SK-N-SH (cell line): ENCODE measurements around the gene PA2G4. TPM values are rescaled to one million over a fixed set of nuclear protein-coding genes. Genes with fewer than 3 reads are reported as not detected.

ENCODE experiments used
- CTCF ChIA-PET: fragments of 300-600, 350-600 bp; formaldehyde crosslinking; extraction: SDS; loops from one replicate; lab custom pipeline; 2021; lab: Yijun Ruan, JAX
- POLR2A ChIA-PET: fragments of 350-600 bp; sonication (Branson Sonifier 250); formaldehyde crosslinking; extraction: SDS; loops from one replicate; lab custom pipeline; 2020; ENCODE audit warnings: antibody characterized with exemption, inconsistent platforms; lab: Yijun Ruan, JAX
- DNase-seq: peaks from one replicate; pipeline ENCODE4 v3.0.0; 2012
- H2AFZ ChIP-seq: fragments of 200-600 bp; sonication (generic); 2 replicates; pipeline ENCODE4 v1.8.1; 2016; ENCODE audit warnings: antibody characterized with exemption, mild to moderate bottlenecking, low read depth
- H3F3A ChIP-seq: fragments of 200-600 bp; sonication (generic); replicated peaks from 2 replicates; pipeline ENCODE3; 2016; ENCODE audit warnings: antibody characterized with exemption, mild to moderate bottlenecking; ENCODE audit not compliant: insufficient read depth
- H3K27ac ChIP-seq, 2 experiments: fragments of 200-500 bp in 1 of 2; fragments of 200-600 bp in 1 of 2; sonication (Bioruptor generic) in 1 of 2; sonication (generic), shearing (Covaris generic) in 1 of 2; 2 replicates each; pipeline versions ENCODE4 v1.5.1 to v1.6.1; 2014 to 2016; ENCODE audit warnings: low read depth in 2 of 2, inconsistent platforms in 1 of 2, low read length in 1 of 2, mild to moderate bottlenecking in 1 of 2, mixed read lengths in 1 of 2
- H3K27me3 ChIP-seq: fragments of 200-600 bp; sonication (generic), shearing (Covaris generic); 2 replicates; pipeline ENCODE4 v1.6.1; 2016; ENCODE audit warnings: mixed run types; ENCODE audit not compliant: insufficient read depth
- H3K36me3 ChIP-seq, 2 experiments: fragments of 200-500 bp in 1 of 2; fragments of 200-600 bp in 1 of 2; sonication (Bioruptor generic) in 1 of 2; sonication (generic) in 1 of 2; replicated peaks in 1 of 2; 2 replicates each; pipeline versions ENCODE3 to v1.5.1; 2014 to 2016; ENCODE audit warnings: low read length in 1 of 2, mild to moderate bottlenecking in 1 of 2; ENCODE audit not compliant: insufficient read depth in 2 of 2, control insufficient read depth in 1 of 2
- H3K4me1 ChIP-seq, 2 experiments: fragments of 200-500 bp in 1 of 2; fragments of 200-600 bp in 1 of 2; sonication (Bioruptor generic) in 1 of 2; sonication (generic), shearing (Covaris generic) in 1 of 2; 2 replicates each; pipeline versions ENCODE4 v1.5.1 to v1.6.1; 2014 to 2016; ENCODE audit warnings: low read depth in 1 of 2, low read length in 1 of 2, mixed run types in 1 of 2; ENCODE audit not compliant: insufficient read depth in 2 of 2, control insufficient read depth in 1 of 2
- H3K4me2 ChIP-seq: fragments of 200-600 bp; sonication (generic), shearing (Covaris generic); 2 replicates; pipeline ENCODE4 v1.6.1; 2017; ENCODE audit warnings: mixed run types
- H3K4me3 ChIP-seq, 2 experiments: fragments of 200-500 bp in 1 of 2; fragments of 200-600 bp in 1 of 2; sonication (Bioruptor generic) in 1 of 2; sonication (generic), shearing (Covaris generic) in 1 of 2; 2 replicates each; pipeline versions ENCODE4 v1.5.1 to v1.8.1; 2014 to 2016; ENCODE audit warnings: low read depth in 2 of 2, inconsistent platforms in 1 of 2, low read length in 1 of 2, mild to moderate bottlenecking in 1 of 2, mixed read lengths in 1 of 2, moderate library complexity in 1 of 2
- H3K79me2 ChIP-seq: fragments of 200-600 bp; sonication (generic); 2 replicates; pipeline ENCODE4 v1.8.1; 2017; ENCODE audit warnings: mild to moderate bottlenecking; ENCODE audit not compliant: insufficient read depth
- H3K9ac ChIP-seq: fragments of 200-600 bp; sonication (generic); 2 replicates; pipeline ENCODE4 v1.6.1; 2017; ENCODE audit warnings: mixed run types
- H3K9me2 ChIP-seq: fragments of 200-600 bp; sonication (generic); 2 replicates; pipeline ENCODE4 v1.6.1; 2017; ENCODE audit warnings: mixed run types
- H3K9me3 ChIP-seq: fragments of 200-600 bp; sonication (generic); 2 replicates; pipeline ENCODE4 v1.6.1; 2017; ENCODE audit warnings: mixed run types, mild to moderate bottlenecking, moderate library complexity
- H4K20me1 ChIP-seq: fragments of 200-600 bp; sonication (generic); 2 replicates; pipeline ENCODE4 v1.6.1; 2017; ENCODE audit warnings: mild to moderate bottlenecking, mixed run types; ENCODE audit not compliant: insufficient read depth
- CHD2 ChIP-seq: fragments of 150-350 bp; IDR thresholded peaks from 2 replicates; pipeline ENCODE4 v1.6.1; 2018; ENCODE audit warnings: low read length; ENCODE audit not compliant: partially characterized antibody
- EP300 ChIP-seq, 2 experiments: IDR thresholded peaks; 2 replicates each; pipeline versions ENCODE4 v1.4.0 to v1.6.1; 2012; ENCODE audit warnings: borderline replicate concordance in 1 of 2, low read depth in 1 of 2, low read length in 1 of 2
- FOSL2 ChIP-seq: IDR thresholded peaks from 2 replicates; pipeline ENCODE4 v1.4.0; 2012; ENCODE audit warnings: low read depth, mild to moderate bottlenecking, moderate library complexity, borderline replicate concordance
- GABPA ChIP-seq: IDR thresholded peaks from 2 replicates; pipeline ENCODE4 v1.4.0; 2012; ENCODE audit warnings: low read depth, mild to moderate bottlenecking
- GATA2 ChIP-seq: sonication (generic); formaldehyde crosslinking; IDR thresholded peaks from 2 replicates; pipeline ENCODE4 v1.5.0; 2020; ENCODE audit warnings: mild to moderate bottlenecking, missing genetic modification reagents
- IRF3 ChIP-seq: fragments of 150-350 bp; IDR thresholded peaks from 2 replicates; pipeline ENCODE4 v1.6.1; 2016; ENCODE audit warnings: mild to moderate bottlenecking, low read depth, low read length
- JUND ChIP-seq: IDR thresholded peaks from 2 replicates; pipeline ENCODE4 v1.4.0; 2012
- MEF2A ChIP-seq: IDR thresholded peaks from 2 replicates; pipeline ENCODE4 v1.4.0; 2012; ENCODE audit warnings: low read depth, borderline replicate concordance
- NRF1 ChIP-seq: IDR thresholded peaks from 2 replicates; pipeline ENCODE4 v1.6.1; 2012; ENCODE audit warnings: low read depth, mild to moderate bottlenecking, low read length
- RAD21 ChIP-seq: IDR thresholded peaks from 2 replicates; pipeline ENCODE4 v1.6.1; 2012; ENCODE audit warnings: mild to moderate bottlenecking, low read length
- RFX5 ChIP-seq: IDR thresholded peaks from 2 replicates; pipeline ENCODE4 v1.6.1; 2012; ENCODE audit warnings: mild to moderate bottlenecking, improper control_type of control experiment, low read length
- RXRA ChIP-seq: IDR thresholded peaks from 2 replicates; pipeline ENCODE4 v1.4.0; 2012; ENCODE audit warnings: low read depth, mild to moderate bottlenecking, borderline replicate concordance
- SIN3A ChIP-seq: IDR thresholded peaks from 2 replicates; pipeline ENCODE4 v1.6.1; 2012; ENCODE audit warnings: low read depth, mild to moderate bottlenecking, low read length, moderate library complexity, borderline replicate concordance
- TCF12 ChIP-seq: IDR thresholded peaks from 2 replicates; pipeline ENCODE4 v1.4.0; 2012
- YY1 ChIP-seq: IDR thresholded peaks from 2 replicates; pipeline ENCODE4 v1.4.0; 2012; ENCODE audit warnings: low read depth, mild to moderate bottlenecking
- WGBS: methylation state at CpG from one replicate; pipeline ENCODE4 v1.1.6; 2017; ENCODE audit warnings: low lambda C conversion rate; 5-methylcytosine and 5-hydroxymethylcytosine counted together
- polyA plus RNA-seq, 3 experiments: library from polyadenylated mRNA; depleted of rRNA; stranded (reverse); fragments of >200 nt; gene quantifications; 2 replicates each; pipeline ENCODE4 v1.2.3, GENCODE V29; 2012
- TF ChIP-seq, protein P1 (sequence below): IDR thresholded peaks from 2 replicates; pipeline ENCODE4 v1.4.0; 2012; ENCODE audit warnings: low read depth
- TF ChIP-seq, protein P2 (sequence below): IDR thresholded peaks from 2 replicates; pipeline ENCODE4 v1.6.1; 2012; ENCODE audit warnings: mild to moderate bottlenecking, low read depth, low read length, moderate library complexity

Gene PA2G4
- polyA plus RNA-seq, 1 of the 3 experiments (the other 2 are of a cell fraction), result 207 TPM

GRCh38 chr12:56103823-56104108 is 593 bp upstream of the PA2G4 start:
- H3K4me3 ChIP-seq, result peak overlapping the region; percentile 89 to 90
- no peaks in the 10 kb centered on the region for H3K9me2 ChIP-seq
- H4K20me1 ChIP-seq, result 0 out of 2 replicates have a peak, but pooled peaks cover 3% of the 10 kb centered on the region
- peaks cover 14% of the 10 kb centered on the region for H3F3A ChIP-seq
- no peaks in the 10 kb centered on the region for H3K27me3 ChIP-seq
- CTCF ChIA-PET, result interaction anchor here (0.7 to 1.9 kb wide), 7 partner anchors 16 to 113 kb away, joined by 3 to 5 read pairs (median 3); partner anchors contain the start of gene SMARCC2
- DNase-seq, result no peak
- POLR2A ChIA-PET, result interaction anchor here (0.8 to 3.0 kb wide), 16 partner anchors 9 to 374 kb away, joined by 3 to 33 read pairs (median 6); partner anchors contain the start of genes DNAJC14, ERBB3, ESYT1 and IKZF4
- TF ChIP-seq JUND, result no peak
- no peak for TF ChIP-seq GATA2 (CRISPR knock-in tag)
- TF ChIP-seq GABPA, result no peak
- no peak for TF ChIP-seq CHD2
- TF ChIP-seq EP300 (IDR thresholded peaks at IDR 0.05; ENCODE audit: borderline replicate concordance in 1 of 2, low read depth in 1 of 2, low read length in 1 of 2), result no peak
- no peak for TF ChIP-seq NRF1
- TF ChIP-seq YY1, result no peak
- no peak for TF ChIP-seq RXRA
- no peak for TF ChIP-seq IRF3
- TF ChIP-seq FOSL2, result no peak
- TF ChIP-seq, protein P1, sequence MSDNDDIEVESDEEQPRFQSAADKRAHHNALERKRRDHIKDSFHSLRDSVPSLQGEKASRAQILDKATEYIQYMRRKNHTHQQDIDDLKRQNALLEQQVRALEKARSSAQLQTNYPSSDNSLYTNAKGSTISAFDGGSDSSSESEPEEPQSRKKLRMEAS, result no peak
- TF ChIP-seq, protein P2, sequence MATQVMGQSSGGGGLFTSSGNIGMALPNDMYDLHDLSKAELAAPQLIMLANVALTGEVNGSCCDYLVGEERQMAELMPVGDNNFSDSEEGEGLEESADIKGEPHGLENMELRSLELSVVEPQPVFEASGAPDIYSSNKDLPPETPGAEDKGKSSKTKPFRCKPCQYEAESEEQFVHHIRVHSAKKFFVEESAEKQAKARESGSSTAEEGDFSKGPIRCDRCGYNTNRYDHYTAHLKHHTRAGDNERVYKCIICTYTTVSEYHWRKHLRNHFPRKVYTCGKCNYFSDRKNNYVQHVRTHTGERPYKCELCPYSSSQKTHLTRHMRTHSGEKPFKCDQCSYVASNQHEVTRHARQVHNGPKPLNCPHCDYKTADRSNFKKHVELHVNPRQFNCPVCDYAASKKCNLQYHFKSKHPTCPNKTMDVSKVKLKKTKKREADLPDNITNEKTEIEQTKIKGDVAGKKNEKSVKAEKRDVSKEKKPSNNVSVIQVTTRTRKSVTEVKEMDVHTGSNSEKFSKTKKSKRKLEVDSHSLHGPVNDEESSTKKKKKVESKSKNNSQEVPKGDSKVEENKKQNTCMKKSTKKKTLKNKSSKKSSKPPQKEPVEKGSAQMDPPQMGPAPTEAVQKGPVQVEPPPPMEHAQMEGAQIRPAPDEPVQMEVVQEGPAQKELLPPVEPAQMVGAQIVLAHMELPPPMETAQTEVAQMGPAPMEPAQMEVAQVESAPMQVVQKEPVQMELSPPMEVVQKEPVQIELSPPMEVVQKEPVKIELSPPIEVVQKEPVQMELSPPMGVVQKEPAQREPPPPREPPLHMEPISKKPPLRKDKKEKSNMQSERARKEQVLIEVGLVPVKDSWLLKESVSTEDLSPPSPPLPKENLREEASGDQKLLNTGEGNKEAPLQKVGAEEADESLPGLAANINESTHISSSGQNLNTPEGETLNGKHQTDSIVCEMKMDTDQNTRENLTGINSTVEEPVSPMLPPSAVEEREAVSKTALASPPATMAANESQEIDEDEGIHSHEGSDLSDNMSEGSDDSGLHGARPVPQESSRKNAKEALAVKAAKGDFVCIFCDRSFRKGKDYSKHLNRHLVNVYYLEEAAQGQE, result no peak
- TF ChIP-seq RFX5, result no peak
- no peak for TF ChIP-seq TCF12
- no peak for TF ChIP-seq SIN3A
- no peak for TF ChIP-seq RAD21
- no peak for TF ChIP-seq MEF2A
- H3K36me3 ChIP-seq, result peaks cover 25 to 28% of the 10 kb centered on the region in 2 experiments
- peak overlapping the region; percentile 74 for H3K4me2 ChIP-seq
- H3K9ac ChIP-seq, result peak overlapping the region; percentile 71
- peak overlapping the region; percentile 58 to 83 for H3K27ac ChIP-seq
- peak overlapping the region; percentile 87 for H2AFZ ChIP-seq
- H3K79me2 ChIP-seq, result peaks cover 42% of the 10 kb centered on the region
- 2% methylated on average over 7 of the region's 8 CpGs for WGBS
- H3K9me3 ChIP-seq, result no peaks in the 10 kb centered on the region
- peaks cover 5 to 19% of the 10 kb centered on the region in 2 experiments; a peak in 3 of 4 replicates for H3K4me1 ChIP-seq
